Stimulated activated CD8-positive, alpha-beta memory T cell treated with anti-CD3 and anti-CD28 coated beads, Interleukin-12 subunit alpha, Interleukin-12 subunit beta, amount 100 ng/mL, for 1 hour (primary cell): Measurements from ENCODE around the gene CWC27.
"Not testable (repeated sequence)": the region's sequence is repeated elsewhere in the genome, so short reads cannot be mapped to it uniquely, and the experiment has no call there.

Experiments
- DNase-seq: peaks from one replicate; pipeline ENCODE4 v3.0.0-alpha.2; 2020; ENCODE audit warnings: low read depth

CWC27 gene

GRCh38 chr5:64838803-64839202, 70.1 kb downstream of the CWC27 start:
- no peak for DNase-seq

- DNase-seq: no peak
Measured at GRCh38 chr5:64839936-64840335, 71.2 kb downstream of the CWC27 start.

DNA sequence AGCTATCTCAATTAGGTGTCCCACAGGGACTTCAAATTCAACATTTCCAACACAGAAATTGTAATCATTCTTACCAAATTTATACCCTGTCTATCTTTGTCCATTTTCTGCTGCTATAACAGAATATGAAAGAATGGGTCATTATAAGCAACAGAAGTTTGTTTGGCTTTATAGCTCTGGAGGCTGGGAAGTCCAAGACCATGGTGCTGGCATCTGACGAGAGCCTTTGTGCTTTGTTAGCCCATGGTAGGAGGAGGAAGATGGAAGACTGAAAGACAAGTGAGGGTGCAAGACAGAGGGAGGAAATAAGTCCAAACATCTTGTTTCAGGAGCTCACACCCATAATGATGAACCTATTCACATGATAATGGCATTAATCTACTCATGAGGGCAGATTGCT, 72.2 kb downstream of the CWC27 start:
- no peak for DNase-seq

GRCh38 chr5:64853777-64854176, 85.0 kb downstream of the CWC27 start:
- no peak for DNase-seq

DNA sequence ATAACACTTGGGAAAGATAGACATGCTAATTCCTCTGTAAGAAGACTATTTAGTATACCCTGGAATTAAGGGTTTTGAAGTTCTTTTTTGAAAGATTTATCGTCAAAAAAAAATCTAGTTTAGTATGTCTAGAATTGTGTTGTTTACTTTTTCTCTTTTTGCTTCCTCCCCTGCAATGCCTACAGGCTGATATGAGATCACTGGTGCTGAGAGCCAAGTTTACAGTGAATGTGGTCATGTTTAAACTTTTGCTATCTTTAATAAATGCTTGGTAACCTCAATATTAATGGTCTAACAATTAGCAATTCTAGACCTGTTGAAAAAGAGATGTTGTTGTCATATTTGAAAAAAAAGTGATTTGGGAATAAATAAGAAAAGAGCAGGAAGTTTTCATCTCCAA, 86.1 kb downstream of the CWC27 start:
- DNase-seq: no peak

DNA sequence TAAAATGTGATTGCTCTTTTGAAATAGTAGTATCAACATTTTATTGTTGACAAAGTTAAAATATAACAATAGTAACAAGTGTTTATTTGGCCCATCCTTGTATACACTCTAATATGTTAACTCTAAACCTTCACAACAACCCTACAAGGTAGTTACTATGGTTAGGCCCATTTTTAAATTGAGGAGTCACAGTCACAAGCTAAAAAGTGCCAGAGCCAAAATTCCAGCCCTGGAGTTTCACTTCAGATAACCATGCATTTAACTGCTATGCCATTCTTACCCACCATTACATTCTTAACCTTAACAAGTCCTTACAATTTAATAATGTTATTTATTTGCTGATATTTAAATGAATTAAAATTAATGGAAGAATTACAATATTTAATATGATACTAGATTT, 91.2 kb downstream of the CWC27 start:
- DNase-seq: no peak

GRCh38 chr5:64861281-64861680, 92.6 kb downstream of the CWC27 start:
- DNase-seq: no peak

- DNase-seq: no peak
Measured at GRCh38 chr5:64864171-64864570, 95.4 kb downstream of the CWC27 start.

DNA sequence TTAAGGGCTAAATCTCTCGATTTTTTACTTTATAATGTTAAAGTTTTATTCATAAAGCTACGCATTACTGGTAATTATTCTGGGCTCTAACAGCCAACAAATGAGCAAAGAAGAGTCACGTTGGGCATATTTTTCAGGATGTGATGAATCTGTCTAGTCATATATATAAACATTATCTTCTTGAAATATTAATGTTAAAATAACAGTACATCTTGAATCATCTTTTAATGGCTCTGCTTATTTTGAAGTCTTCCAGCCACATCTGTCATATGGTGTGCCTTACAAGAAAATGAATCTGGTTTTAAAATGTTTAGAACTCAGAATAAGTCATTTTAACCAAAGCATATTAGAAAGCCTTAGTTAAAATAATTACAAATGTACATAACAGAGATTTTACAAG, 96.9 kb downstream of the CWC27 start:
- no peak for DNase-seq

- DNase-seq: no peak
Measured at GRCh38 chr5:64869419-64869818, 100.7 kb downstream of the CWC27 start.

DNA sequence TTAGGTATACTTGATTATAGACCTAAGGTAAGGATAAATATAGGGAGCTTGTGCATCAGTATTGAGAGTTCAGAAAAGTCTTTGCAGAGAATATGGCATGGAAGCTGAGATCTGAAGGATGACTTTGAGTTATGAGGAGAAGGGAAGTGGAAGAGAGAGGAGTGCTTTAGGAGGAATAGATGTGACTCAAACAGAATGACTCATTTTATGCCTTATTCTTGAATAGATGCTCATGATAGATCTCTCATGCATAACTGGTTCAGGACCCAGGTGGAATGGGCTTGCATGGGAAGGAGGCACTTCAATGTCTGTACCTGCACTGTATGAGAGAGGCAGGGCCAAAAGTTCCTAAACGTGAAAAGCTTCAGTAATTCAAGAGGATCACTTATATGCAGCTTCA, 103.3 kb downstream of the CWC27 start:
- DNase-seq: no peak

GRCh38 chr5:64873441-64873840, 104.7 kb downstream of the CWC27 start:
- no peak for DNase-seq

DNA sequence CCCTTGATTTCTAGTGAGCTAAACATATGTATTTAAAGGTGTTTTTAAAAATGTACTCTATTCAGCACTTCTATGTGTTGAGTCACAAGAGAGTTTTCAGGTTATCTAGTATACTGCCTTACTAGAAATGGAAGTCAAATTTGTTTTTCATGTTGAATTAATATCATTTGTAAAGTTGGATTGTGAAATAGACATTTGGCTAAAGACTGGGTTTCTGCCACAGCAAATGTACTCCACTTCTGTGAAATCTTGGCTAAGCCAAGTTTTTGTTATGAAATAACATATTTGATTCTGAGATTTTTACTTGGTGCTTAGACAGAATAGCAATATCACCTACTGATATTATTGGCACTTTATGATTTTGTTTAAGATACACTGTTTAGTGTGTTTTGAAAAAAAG, 106.0 kb downstream of the CWC27 start:
- no peak for DNase-seq

DNA sequence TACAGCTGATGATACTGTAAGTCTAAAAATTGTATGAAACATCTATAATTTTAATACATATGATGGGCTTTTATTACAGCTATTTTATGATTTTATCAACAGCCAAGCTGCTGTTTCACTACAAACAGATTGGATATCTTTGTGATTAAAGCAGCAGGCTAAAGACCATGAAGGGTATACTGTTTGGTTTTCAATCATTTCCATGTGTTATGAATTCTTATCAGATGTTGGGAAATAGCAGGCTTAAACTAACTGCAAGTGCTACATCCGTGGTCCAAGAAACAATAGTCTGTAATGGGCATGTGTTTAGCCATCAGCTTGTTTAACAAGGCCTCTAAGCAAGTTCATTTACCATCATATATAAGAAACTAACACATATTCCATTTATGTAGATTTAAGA, 107.5 kb downstream of the CWC27 start:
- no peak for DNase-seq

- DNase-seq: no peak
Measured at GRCh38 chr5:64880821-64881220, 112.1 kb downstream of the CWC27 start.

GRCh38 chr5:64883912-64884311, 115.2 kb downstream of the CWC27 start:
- no peak for DNase-seq

DNA sequence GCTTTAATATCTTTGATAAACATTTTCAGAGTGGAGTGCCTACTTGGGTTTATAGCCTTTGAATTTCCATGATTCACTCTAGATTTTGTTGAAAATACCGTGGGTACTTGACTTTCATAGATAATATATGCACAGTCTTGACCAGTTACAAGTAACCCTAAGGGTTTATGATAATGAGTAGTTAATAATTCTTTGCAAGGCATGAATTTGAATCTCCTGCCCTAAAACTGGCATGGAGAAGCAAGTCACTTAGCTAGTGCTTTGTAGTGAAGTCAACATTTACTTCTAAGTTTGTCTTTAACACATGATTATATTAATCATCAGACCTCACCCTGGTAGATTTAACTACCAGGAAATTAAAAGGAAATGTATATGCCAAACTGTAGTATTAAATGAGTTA, 115.8 kb downstream of the CWC27 start:
- no peak for DNase-seq

DNA sequence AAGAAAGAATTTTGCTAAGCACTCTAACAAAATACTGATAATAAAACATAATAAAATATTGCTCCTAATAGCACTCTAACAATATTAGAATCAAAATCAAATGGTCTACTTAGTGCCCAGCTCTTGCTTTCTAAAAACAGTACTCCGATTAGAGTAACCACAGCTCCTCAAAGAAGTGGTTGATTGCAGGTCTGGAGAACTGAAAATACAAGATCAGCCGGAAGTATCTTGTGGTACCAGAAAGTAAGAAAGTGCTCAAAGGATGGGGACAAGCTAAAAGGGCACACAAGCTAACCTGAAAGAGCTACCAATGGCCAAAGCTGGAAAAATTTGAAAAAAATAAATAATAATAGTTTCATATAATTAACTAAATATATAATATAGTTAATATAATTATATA, 119.2 kb downstream of the CWC27 start:
- no peak for DNase-seq

- no peak for DNase-seq
Measured at GRCh38 chr5:64895748-64896147, 127.0 kb downstream of the CWC27 start.

GRCh38 chr5:64899838-64900237, 131.1 kb downstream of the CWC27 start:
- DNase-seq: no peak

DNA sequence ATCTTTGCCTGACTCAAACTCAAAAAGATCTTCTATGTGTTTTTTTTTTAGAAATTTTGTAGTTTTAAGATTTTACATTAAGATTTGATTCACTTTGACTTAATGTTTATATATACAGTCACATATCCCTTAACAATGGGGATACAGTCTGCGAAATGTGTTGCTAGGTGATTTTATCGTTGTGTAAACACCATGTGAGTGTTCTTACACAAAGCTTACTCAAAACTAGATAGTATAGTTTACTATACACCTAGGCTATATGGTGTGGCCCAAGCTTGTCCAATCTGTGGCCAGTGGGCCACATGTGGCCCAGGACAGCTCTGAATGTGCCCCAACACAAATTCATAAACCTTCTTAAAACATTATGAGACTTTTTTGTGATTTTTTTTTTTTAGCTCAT, 131.9 kb downstream of the CWC27 start:
- DNase-seq: no peak

- not testable (repeated sequence) for DNase-seq
Measured at GRCh38 chr5:64907399-64907798, 138.7 kb downstream of the CWC27 start.

DNA sequence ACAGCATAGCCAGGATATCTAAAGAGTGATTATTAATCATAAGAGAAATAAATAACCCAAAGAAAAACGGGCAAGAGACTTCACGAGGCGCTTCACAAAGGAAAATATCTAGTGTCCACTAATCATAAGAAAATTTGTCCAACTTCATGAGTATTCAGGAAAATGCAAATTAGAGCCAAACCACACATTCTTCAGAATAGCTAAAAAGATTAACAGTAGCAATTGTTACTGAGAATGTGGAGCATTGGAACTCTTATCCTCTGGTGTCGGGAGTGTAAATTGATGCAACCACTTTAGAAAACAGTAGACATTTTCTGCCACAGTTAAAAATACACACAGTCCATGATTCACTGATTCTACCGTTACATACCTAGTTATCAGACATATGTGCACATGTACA, 145.7 kb downstream of the CWC27 start:
- no peak for DNase-seq

GRCh38 chr5:64918083-64918482, 149.4 kb downstream of the CWC27 start:
- no peak for DNase-seq

DNA sequence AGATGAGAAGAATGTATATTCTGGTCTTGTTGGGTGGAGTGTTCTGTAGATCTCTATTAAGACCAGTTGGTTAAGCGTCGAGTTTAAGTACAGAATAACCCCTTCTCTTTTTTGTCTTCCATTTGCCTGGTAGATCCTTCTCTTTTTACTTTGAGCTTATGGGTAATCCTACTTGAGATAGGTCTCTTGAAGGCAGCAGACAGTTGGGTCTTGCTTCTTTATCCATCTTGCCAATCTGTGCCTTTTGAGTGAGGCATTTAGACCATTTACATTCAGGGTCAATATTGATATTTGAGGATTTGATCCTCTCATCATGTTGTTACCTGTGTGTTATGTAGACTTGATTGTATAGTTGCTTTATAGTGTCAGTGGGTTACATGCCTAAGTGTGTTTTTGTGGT, 152.7 kb downstream of the CWC27 start:
- no peak for DNase-seq
